ENCODE data around the gene KRTAP4-5. TPM values are rescaled to one million over a fixed set of nuclear protein-coding genes. Genes with fewer than 3 reads are reported as not detected.
"Not testable (repeated sequence)": the region's sequence is repeated elsewhere in the genome, so short reads cannot be mapped to it uniquely, and the experiment has no call there.

The KRTAP4-5 gene
- total and polyA plus RNA-seq, 3 donors from 2014 or later = not detected

DNA sequence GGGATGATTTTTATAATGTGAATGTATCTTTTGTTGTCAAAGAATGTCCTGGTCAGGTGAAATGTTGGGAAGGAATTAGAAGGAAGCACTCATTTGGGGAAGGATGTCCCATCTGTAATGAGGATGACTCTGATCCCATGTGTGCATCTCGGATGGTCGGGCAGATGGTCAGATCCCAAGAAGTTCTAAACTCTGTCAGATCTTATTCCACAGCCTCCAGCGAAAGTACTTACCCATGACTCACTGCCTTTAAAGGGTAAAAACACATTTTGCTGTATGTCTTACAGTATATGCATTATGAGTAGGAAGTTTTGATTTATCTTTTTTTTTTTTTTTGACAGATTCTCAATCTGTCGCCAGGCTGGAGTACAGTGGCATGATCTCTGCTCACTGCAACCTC is 30.9 kb downstream of the KRTAP4-5 start:
- intact Hi-C loops (cut with DNase I; ENCODE audit: low total_unique reads) = no loop called here
- TF ChIP-seq, protein P1, sequence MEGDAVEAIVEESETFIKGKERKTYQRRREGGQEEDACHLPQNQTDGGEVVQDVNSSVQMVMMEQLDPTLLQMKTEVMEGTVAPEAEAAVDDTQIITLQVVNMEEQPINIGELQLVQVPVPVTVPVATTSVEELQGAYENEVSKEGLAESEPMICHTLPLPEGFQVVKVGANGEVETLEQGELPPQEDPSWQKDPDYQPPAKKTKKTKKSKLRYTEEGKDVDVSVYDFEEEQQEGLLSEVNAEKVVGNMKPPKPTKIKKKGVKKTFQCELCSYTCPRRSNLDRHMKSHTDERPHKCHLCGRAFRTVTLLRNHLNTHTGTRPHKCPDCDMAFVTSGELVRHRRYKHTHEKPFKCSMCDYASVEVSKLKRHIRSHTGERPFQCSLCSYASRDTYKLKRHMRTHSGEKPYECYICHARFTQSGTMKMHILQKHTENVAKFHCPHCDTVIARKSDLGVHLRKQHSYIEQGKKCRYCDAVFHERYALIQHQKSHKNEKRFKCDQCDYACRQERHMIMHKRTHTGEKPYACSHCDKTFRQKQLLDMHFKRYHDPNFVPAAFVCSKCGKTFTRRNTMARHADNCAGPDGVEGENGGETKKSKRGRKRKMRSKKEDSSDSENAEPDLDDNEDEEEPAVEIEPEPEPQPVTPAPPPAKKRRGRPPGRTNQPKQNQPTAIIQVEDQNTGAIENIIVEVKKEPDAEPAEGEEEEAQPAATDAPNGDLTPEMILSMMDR (IDR thresholded peaks at IDR 0.05) = no peak
- TF ChIP-seq POLR2A (IDR thresholded peaks at IDR 0.05) = no peak
- H3K36me3 ChIP-seq (ENCODE audit: low read depth, missing control alignments) = no peaks in the 10 kb centered on the region

DNA sequence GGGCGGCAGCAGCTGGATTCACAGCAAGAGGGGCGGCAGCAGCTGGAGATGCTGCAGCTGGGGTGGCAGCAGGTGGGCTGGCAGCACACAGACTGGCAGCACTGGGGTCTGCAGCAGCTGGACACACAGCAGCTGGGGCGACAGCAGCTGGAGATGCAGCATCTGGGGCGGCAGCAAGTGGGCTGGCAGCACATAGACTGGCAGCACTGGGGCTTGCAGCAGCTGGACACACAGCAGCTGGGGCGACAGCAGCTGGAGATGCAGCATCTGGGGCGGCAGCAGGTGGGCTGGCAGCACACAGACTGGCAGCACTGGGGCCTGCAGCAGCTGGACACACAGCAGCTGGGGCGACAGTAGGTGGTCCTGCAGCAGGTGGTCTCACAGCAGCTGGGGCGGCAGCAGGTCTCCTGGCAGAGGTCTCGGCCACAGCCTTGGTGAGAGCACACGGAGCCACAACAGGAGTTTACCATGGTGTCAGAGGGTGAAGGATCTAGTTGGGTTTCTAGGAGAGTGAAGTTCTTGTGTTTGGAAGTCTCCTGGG is 31.7 kb downstream of the KRTAP4-5 start, which contains the start of gene KRTAP4-11:
KRTAP4-11 (minus strand) TSS at position 528 of the 541 bp plus-strand sequence; CDS start at position 470, 58 bp downstream.
- H3K4me1 ChIP-seq; H3K27me3 ChIP-seq; intact Hi-C loops (cut with DNase I; ENCODE audit: low total_unique reads); H3K9me3 ChIP-seq; H3K4me3 ChIP-seq; H3K27ac ChIP-seq; H3K36me3 ChIP-seq (ENCODE audit: low read depth, missing control alignments); DNase-seq: not testable (repeated sequence)
- 83 to 88% methylated on average over 8 to 10 of the region's 10 CpGs for WGBS, 2 donors

More for the DNA sequence above, 30.9 kb downstream of the KRTAP4-5 start:
- H3K27me3 ChIP-seq = no peaks in the 10 kb centered on the region
- WGBS, 2 donors = 93% methylated on average over 4 of the region's 4 CpGs
- H3K27ac ChIP-seq = no peak overlapping the region
- no peak for DNase-seq
- H3K4me3 ChIP-seq = no peak overlapping the region
- H3K4me1 ChIP-seq = no peaks in the 10 kb centered on the region
- H3K9me3 ChIP-seq = no peaks in the 10 kb centered on the region

DNA sequence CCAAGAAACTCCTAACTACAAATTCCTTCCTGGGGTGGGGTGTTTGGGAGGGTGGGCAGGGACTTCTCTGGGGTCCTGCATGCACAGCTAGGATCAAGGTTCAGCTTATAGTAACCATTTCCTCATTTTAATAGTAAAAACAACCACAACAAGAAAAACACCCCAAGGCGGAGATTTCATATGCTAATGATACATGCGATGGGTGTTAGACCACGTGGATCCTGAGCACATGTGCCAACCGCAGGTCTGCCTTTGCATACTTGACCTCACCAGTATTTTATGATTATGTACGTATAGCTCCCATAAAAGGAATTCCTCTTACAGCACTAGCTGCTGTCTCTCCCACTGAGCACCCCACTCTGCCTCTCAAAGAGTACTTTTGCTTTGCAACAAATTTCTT is 33.3 kb downstream of the KRTAP4-5 start:
- no peaks in the 10 kb centered on the region for H3K9me3 ChIP-seq

DNA sequence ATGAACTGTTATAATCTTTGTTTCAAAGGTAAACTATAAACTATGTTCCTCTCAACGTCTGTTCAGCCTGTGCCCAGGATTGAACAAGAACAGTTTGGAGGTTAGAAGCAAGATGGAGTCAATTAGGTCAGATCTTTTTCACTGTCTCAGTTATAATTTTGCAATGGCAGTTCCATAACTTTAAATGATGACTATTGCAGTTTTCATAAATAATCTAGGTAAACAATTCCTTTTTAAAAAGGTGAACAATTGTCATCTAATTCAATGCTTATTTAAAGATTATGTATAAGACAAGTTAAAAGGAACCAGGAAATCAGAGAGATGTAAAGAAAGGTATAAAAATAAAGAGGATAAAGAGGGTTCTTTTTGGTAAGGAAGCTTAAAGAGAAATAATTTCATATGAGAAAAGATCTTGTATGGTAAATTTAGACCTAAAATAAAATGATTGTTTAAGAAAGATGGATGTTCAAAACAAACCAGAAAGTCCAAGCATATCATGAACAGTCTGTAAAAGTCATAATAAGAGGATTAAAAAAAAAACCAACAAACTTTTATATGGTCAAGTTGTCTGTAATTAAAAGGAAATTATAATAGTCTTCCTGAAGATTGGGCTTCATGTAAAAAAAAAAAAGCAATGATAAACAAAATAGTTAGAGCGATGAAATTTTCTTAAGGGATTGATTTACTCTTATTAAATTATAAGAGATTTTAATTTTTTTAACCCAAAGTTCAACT is 38.3 kb downstream of the KRTAP4-5 start:
- H3K4me3 ChIP-seq = no peak overlapping the region
- intact Hi-C loops (cut with DNase I; ENCODE audit: low total_unique reads) = no loop called here
- no peaks in the 10 kb centered on the region for H3K4me1 ChIP-seq
- WGBS, 2 donors = 78 to 85% methylated on average over 2 of the region's 2 CpGs
- H3K36me3 ChIP-seq (ENCODE audit: low read depth, missing control alignments) = no peaks in the 10 kb centered on the region
- H3K27me3 ChIP-seq = no peaks in the 10 kb centered on the region
- no peak for DNase-seq
- no peak overlapping the region for H3K27ac ChIP-seq
- no peak for TF ChIP-seq POLR2A (IDR thresholded peaks at IDR 0.05)
- TF ChIP-seq, protein P1 (IDR thresholded peaks at IDR 0.05) = no peak
- no peaks in the 10 kb centered on the region for H3K9me3 ChIP-seq

More for the DNA sequence above, 33.3 kb downstream of the KRTAP4-5 start:
- WGBS, 2 donors = 76 to 78% methylated on average over 5 of the region's 5 CpGs
- Histone ChIP-seq H3K27ac (no peak overlapping the region), H3K4me1 (no peaks in the 10 kb centered on the region), H3K27me3 (no peaks in the 10 kb centered on the region), H3K36me3 (ENCODE audit: low read depth, missing control alignments) (no peaks in the 10 kb centered on the region), H3K4me3 (no peak overlapping the region)
- no peak for DNase-seq
- TF ChIP-seq, protein P1 (IDR thresholded peaks at IDR 0.05) = no peak
- no peak for TF ChIP-seq POLR2A (IDR thresholded peaks at IDR 0.05)
- intact Hi-C loops (cut with DNase I; ENCODE audit: low total_unique reads) = no loop called here

DNA sequence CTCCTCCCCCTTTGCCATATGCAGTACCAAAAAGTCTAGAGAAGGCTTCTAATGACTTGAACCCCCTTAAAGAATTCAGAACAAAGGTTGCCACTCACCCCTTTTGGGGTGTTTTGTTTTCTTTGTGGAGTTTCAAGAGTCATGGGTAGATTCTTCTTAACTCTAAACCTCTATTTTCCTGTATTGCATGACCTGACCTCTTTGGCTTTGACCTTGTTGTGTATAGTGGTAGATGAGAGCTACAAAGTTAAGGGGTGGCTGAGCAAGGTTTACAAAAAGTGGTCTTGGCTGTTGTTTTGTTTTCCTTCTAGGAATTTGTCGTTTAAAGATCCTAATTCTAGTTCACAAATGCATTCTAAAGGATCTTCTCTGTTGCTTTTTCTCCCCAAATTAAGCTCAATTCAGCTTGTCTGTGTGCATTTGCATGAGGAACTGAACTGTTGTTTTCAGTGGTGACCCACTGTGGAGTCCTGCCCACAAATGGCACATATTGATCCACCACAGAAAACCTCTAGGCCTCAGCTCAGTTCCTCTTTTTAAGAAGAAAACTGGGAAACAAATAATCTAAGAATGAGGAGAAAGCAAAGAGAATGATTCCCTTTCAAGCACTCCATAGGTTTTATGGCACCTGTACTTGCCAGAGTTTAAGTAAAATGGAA is 40.8 kb downstream of the KRTAP4-5 start:
- H3K27me3 ChIP-seq; H3K4me3 ChIP-seq; H3K27ac ChIP-seq; DNase-seq; H3K9me3 ChIP-seq; intact Hi-C loops (cut with DNase I; ENCODE audit: low total_unique reads); H3K4me1 ChIP-seq; H3K36me3 ChIP-seq (ENCODE audit: low read depth, missing control alignments): not testable (repeated sequence)
- WGBS, 2 donors = 4 to 48% methylated on average over 1 of the region's 1 CpG

All from testis (tissue), 3 donors.